ENCODE data around the gene NUDT4B. TPM values are rescaled to one million over a fixed set of nuclear protein-coding genes. Genes with fewer than 3 reads are reported as not detected.
"Not testable (repeated sequence)": the region's sequence is repeated elsewhere in the genome, so short reads cannot be mapped to it uniquely, and the experiment has no call there.

Gene NUDT4B
- total RNA-seq, 1 donor from 2014 or later, result 1.3 TPM

GRCh38 chr1:148758412-148758811 lies 9.8 kb downstream of the NUDT4B start:
- not testable (repeated sequence) for H3K27ac Mint-ChIP-seq; DNase-seq (ENCODE audit: extremely low spot score, unreplicated experiment); H3K4me1 Mint-ChIP-seq (ENCODE audit: unreplicated experiment); H3K27me3 Mint-ChIP-seq; H3K4me3 Mint-ChIP-seq; H3K36me3 Mint-ChIP-seq; H3K9me3 Mint-ChIP-seq

GRCh38 chr1:148758925-148759324 lies 10.4 kb downstream of the NUDT4B start:
- H3K9me3 Mint-ChIP-seq; H3K4me1 Mint-ChIP-seq (ENCODE audit: unreplicated experiment); H3K27ac Mint-ChIP-seq; H3K27me3 Mint-ChIP-seq; DNase-seq (ENCODE audit: extremely low spot score, unreplicated experiment); H3K36me3 Mint-ChIP-seq; H3K4me3 Mint-ChIP-seq: not testable (repeated sequence)

GRCh38 chr1:148759749-148760148 lies 11.2 kb downstream of the NUDT4B start:
- not testable (repeated sequence) for H3K4me1 Mint-ChIP-seq (ENCODE audit: unreplicated experiment); H3K27ac Mint-ChIP-seq; H3K4me3 Mint-ChIP-seq; H3K9me3 Mint-ChIP-seq; H3K27me3 Mint-ChIP-seq; DNase-seq (ENCODE audit: extremely low spot score, unreplicated experiment); H3K36me3 Mint-ChIP-seq

GRCh38 chr1:148760206-148760605 lies 11.6 kb downstream of the NUDT4B start:
- not testable (repeated sequence) for H3K36me3 Mint-ChIP-seq; H3K4me1 Mint-ChIP-seq (ENCODE audit: unreplicated experiment); DNase-seq (ENCODE audit: extremely low spot score, unreplicated experiment); H3K27ac Mint-ChIP-seq; H3K9me3 Mint-ChIP-seq; H3K4me3 Mint-ChIP-seq; H3K27me3 Mint-ChIP-seq

DNA sequence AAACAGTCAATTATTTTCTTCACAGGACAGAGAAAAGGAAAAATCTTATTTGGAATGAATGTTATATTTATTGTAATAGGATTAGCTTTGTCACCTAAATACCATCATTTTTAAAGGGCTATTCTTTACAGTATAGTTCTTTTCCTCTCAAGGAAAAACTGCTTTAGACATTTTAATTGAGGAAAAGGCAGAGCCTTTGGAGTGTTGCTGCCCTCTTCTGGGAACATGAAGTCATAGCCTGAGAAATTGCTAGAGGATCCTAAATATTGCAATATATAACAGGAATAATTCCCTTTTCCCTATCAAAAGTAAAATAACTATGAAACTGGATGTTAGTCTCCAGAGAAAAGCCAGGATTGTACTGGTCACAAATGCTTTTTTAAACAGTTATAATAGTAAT lies 12.8 kb downstream of the NUDT4B start:
- not testable (repeated sequence) for H3K27ac Mint-ChIP-seq; H3K4me1 Mint-ChIP-seq (ENCODE audit: unreplicated experiment)

GRCh38 chr1:148765238-148766019 lies 16.9 kb downstream of the NUDT4B start:
- not testable (repeated sequence) for H3K27me3 Mint-ChIP-seq; H3K4me1 Mint-ChIP-seq (ENCODE audit: unreplicated experiment); H3K36me3 Mint-ChIP-seq; DNase-seq (ENCODE audit: extremely low spot score, unreplicated experiment); H3K27ac Mint-ChIP-seq; H3K4me3 Mint-ChIP-seq; H3K9me3 Mint-ChIP-seq

More for the DNA sequence above, 12.8 kb downstream of the NUDT4B start:
- not testable (repeated sequence) for H3K27me3 Mint-ChIP-seq; DNase-seq (ENCODE audit: extremely low spot score, unreplicated experiment); H3K9me3 Mint-ChIP-seq; H3K4me3 Mint-ChIP-seq; H3K36me3 Mint-ChIP-seq

GRCh38 chr1:148768541-148768940 lies 20.0 kb downstream of the NUDT4B start:
- H3K4me3 Mint-ChIP-seq; H3K27me3 Mint-ChIP-seq; H3K9me3 Mint-ChIP-seq; H3K4me1 Mint-ChIP-seq (ENCODE audit: unreplicated experiment); H3K36me3 Mint-ChIP-seq; H3K27ac Mint-ChIP-seq; DNase-seq (ENCODE audit: extremely low spot score, unreplicated experiment): not testable (repeated sequence)

GRCh38 chr1:148769495-148769894 lies 20.9 kb downstream of the NUDT4B start:
- not testable (repeated sequence) for DNase-seq (ENCODE audit: extremely low spot score, unreplicated experiment); H3K9me3 Mint-ChIP-seq; H3K4me1 Mint-ChIP-seq (ENCODE audit: unreplicated experiment); H3K27me3 Mint-ChIP-seq; H3K36me3 Mint-ChIP-seq; H3K27ac Mint-ChIP-seq; H3K4me3 Mint-ChIP-seq

- H3K9me3 Mint-ChIP-seq; H3K27me3 Mint-ChIP-seq; DNase-seq (ENCODE audit: extremely low spot score, unreplicated experiment); H3K36me3 Mint-ChIP-seq; H3K27ac Mint-ChIP-seq; H3K4me3 Mint-ChIP-seq; H3K4me1 Mint-ChIP-seq (ENCODE audit: unreplicated experiment): not testable (repeated sequence)
These were observed 25.1 kb downstream of the NUDT4B start for GRCh38 chr1:148773690-148774089.

GRCh38 chr1:148774102-148774501 lies 25.5 kb downstream of the NUDT4B start:
- not testable (repeated sequence) for DNase-seq (ENCODE audit: extremely low spot score, unreplicated experiment); H3K27ac Mint-ChIP-seq; H3K27me3 Mint-ChIP-seq; H3K4me3 Mint-ChIP-seq; H3K36me3 Mint-ChIP-seq; H3K9me3 Mint-ChIP-seq; H3K4me1 Mint-ChIP-seq (ENCODE audit: unreplicated experiment)

- not testable (repeated sequence) for H3K4me1 Mint-ChIP-seq (ENCODE audit: unreplicated experiment); H3K27ac Mint-ChIP-seq; H3K9me3 Mint-ChIP-seq; H3K4me3 Mint-ChIP-seq; H3K27me3 Mint-ChIP-seq; DNase-seq (ENCODE audit: extremely low spot score, unreplicated experiment); H3K36me3 Mint-ChIP-seq
These were observed 26.7 kb downstream of the NUDT4B start for GRCh38 chr1:148775263-148775662.

GRCh38 chr1:148777649-148778048 lies 29.1 kb downstream of the NUDT4B start:
- H3K4me1 Mint-ChIP-seq (ENCODE audit: unreplicated experiment); DNase-seq (ENCODE audit: extremely low spot score, unreplicated experiment); H3K9me3 Mint-ChIP-seq; H3K27me3 Mint-ChIP-seq; H3K36me3 Mint-ChIP-seq; H3K4me3 Mint-ChIP-seq; H3K27ac Mint-ChIP-seq: not testable (repeated sequence)

DNA sequence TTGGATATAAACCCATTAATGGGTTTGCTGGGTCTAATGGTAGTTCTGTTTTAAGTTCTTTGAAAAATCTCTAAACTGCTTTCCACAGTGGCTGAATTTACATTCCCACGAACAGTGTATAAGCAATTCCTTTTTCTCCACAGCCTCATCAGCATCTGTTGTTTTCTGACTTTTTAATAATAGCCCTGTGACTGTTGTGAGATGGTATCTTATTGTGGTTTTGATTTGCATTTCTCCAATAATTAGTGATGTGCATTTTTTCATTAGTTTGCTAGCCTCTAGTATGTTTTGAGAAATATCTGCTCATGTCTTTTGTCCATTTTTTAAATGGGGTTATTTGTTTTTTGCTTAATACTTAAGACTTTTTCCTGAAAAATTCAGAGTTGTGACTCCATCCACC lies 31.8 kb downstream of the NUDT4B start:
- not testable (repeated sequence) for H3K27ac Mint-ChIP-seq; H3K4me3 Mint-ChIP-seq; DNase-seq (ENCODE audit: extremely low spot score, unreplicated experiment); H3K36me3 Mint-ChIP-seq; H3K9me3 Mint-ChIP-seq; H3K27me3 Mint-ChIP-seq; H3K4me1 Mint-ChIP-seq (ENCODE audit: unreplicated experiment)

GRCh38 chr1:148791543-148792099 lies 43.0 kb downstream of the NUDT4B start:
- H3K27me3 Mint-ChIP-seq; H3K4me1 Mint-ChIP-seq (ENCODE audit: unreplicated experiment); H3K36me3 Mint-ChIP-seq; H3K4me3 Mint-ChIP-seq; H3K27ac Mint-ChIP-seq; DNase-seq (ENCODE audit: extremely low spot score, unreplicated experiment); H3K9me3 Mint-ChIP-seq: not testable (repeated sequence)
